Ishikawa (cell line): Measurements from ENCODE around the gene PARD3B.

Source experiments
- CEBPB ChIP-seq: IDR thresholded peaks from 2 replicates; pipeline ENCODE4 v1.6.1; 2012
- CREB1 ChIP-seq: IDR thresholded peaks from 2 replicates; pipeline ENCODE4 v1.6.1; 2012; ENCODE audit warnings: low read depth
- EGR1 ChIP-seq: IDR thresholded peaks from 2 replicates; pipeline ENCODE4 v1.6.1; 2012
- EP300 ChIP-seq: IDR thresholded peaks from 2 replicates; pipeline ENCODE4 v1.6.1; 2012; ENCODE audit warnings: borderline replicate concordance
- FOXM1 ChIP-seq: IDR thresholded peaks from 2 replicates; pipeline ENCODE4 v1.6.1; 2012; ENCODE audit warnings: low read depth, borderline replicate concordance
- NFIC ChIP-seq: IDR thresholded peaks from 2 replicates; pipeline ENCODE4 v1.6.1; 2012
- RAD21 ChIP-seq: IDR thresholded peaks from 2 replicates; pipeline ENCODE4 v1.6.1; 2012; ENCODE audit warnings: low read depth
- TAF1 ChIP-seq: IDR thresholded peaks from 2 replicates; pipeline ENCODE4 v1.6.1; 2012; ENCODE audit warnings: low read depth, mild to moderate bottlenecking
- TCF12 ChIP-seq: IDR thresholded peaks from 2 replicates; pipeline ENCODE4 v1.6.1; 2012; ENCODE audit warnings: low read depth
- TEAD4 ChIP-seq: IDR thresholded peaks from 2 replicates; pipeline ENCODE4 v1.6.1; 2012
- YY1 ChIP-seq: IDR thresholded peaks from 2 replicates; pipeline ENCODE4 v1.6.1; 2012; ENCODE audit warnings: low read depth
- ZBTB7A ChIP-seq: IDR thresholded peaks from 2 replicates; pipeline ENCODE4 v1.6.1; 2012; ENCODE audit warnings: low read depth
- TF ChIP-seq, protein P1 (sequence below): IDR thresholded peaks from 2 replicates; pipeline ENCODE4 v1.6.1; 2012; ENCODE audit warnings: low read depth, mild to moderate bottlenecking
- TF ChIP-seq, protein P2 (sequence below): IDR thresholded peaks from 2 replicates; pipeline ENCODE4 v1.6.1; 2012
- TF ChIP-seq, protein P3 (sequence below): IDR thresholded peaks from 2 replicates; pipeline ENCODE4 v1.6.1; 2012

Gene PARD3B

DNA sequence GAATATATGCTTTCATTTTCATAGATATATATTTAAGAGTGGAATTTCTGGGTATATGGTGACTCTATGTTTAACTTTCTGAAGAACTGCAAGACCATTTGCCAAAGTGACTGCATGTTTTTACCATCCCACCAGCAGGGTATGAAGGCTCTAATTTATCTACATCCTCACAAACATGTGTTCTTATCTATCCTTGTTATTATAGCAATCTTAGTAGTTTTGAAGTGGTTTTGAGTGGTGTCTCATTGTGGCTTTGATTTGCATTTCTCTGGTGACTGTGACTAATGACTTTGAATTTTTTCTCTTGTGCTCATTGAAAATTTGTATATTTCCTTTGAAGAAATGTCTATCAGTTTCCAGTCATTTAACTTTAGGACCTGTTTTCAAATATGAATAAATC, 826.9 kb downstream of the PARD3B start:
- TF ChIP-seq EGR1 (no peak), CREB1 (no peak), TCF12 (no peak), EP300 (no peak), YY1 (no peak), TEAD4 (no peak), FOXM1 (no peak), TAF1 (no peak), CEBPB (no peak), NFIC (no peak), RAD21 (no peak), ZBTB7A (no peak)
- TF ChIP-seq, protein P1, sequence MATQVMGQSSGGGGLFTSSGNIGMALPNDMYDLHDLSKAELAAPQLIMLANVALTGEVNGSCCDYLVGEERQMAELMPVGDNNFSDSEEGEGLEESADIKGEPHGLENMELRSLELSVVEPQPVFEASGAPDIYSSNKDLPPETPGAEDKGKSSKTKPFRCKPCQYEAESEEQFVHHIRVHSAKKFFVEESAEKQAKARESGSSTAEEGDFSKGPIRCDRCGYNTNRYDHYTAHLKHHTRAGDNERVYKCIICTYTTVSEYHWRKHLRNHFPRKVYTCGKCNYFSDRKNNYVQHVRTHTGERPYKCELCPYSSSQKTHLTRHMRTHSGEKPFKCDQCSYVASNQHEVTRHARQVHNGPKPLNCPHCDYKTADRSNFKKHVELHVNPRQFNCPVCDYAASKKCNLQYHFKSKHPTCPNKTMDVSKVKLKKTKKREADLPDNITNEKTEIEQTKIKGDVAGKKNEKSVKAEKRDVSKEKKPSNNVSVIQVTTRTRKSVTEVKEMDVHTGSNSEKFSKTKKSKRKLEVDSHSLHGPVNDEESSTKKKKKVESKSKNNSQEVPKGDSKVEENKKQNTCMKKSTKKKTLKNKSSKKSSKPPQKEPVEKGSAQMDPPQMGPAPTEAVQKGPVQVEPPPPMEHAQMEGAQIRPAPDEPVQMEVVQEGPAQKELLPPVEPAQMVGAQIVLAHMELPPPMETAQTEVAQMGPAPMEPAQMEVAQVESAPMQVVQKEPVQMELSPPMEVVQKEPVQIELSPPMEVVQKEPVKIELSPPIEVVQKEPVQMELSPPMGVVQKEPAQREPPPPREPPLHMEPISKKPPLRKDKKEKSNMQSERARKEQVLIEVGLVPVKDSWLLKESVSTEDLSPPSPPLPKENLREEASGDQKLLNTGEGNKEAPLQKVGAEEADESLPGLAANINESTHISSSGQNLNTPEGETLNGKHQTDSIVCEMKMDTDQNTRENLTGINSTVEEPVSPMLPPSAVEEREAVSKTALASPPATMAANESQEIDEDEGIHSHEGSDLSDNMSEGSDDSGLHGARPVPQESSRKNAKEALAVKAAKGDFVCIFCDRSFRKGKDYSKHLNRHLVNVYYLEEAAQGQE = no peak
- TF ChIP-seq, protein P2, sequence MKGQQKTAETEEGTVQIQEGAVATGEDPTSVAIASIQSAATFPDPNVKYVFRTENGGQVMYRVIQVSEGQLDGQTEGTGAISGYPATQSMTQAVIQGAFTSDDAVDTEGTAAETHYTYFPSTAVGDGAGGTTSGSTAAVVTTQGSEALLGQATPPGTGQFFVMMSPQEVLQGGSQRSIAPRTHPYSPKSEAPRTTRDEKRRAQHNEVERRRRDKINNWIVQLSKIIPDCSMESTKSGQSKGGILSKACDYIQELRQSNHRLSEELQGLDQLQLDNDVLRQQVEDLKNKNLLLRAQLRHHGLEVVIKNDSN = no peak
- TF ChIP-seq, protein P3, sequence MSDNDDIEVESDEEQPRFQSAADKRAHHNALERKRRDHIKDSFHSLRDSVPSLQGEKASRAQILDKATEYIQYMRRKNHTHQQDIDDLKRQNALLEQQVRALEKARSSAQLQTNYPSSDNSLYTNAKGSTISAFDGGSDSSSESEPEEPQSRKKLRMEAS = no peak

DNA sequence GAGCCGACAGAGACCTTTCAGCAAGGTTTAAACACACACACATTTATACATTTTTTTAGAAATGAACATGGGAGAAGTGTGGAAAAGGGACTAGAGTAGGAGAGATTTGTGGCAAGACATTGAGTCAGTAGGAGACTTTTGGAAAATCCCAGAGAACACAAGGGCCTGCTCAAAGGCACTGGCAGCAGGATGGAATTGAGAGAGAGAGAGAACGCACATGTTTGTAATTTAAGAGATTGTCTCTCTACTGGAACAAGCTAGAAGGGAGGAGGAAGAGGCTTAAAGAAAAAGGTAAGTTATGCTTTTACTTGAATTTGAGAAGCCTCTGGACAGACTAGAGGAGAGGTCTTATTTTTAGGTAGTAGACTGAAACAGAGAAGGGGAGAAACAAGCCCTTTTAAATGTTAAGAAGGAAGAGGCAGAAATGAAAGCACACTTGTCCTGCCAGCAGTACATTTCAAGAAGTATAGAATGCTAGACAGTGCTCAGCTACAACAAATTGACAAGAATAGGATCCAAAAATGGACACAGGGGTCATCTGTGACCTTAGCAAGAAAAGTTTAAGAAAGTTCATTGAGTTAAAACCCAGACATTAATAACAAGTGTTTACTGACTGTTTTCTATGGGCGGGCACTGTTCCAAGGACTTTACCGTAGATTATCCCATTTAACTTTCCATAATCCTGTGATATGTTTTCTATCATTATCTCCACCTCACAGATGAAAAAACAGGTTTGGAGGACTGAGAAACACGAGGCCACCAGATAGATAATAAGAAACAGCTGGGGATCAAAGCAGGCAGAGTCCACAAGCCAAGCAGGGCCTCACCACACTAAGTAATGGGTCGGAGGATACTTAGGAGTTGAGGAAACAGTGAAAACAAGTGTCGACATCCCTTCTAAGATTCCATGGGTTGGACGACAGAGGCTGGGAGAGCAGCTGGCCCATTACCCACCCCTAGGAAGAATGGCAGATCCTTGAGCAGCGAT, 830.5 kb downstream of the PARD3B start:
- TF ChIP-seq EP300 (no peak), CEBPB (no peak), CREB1 (no peak), EGR1 (no peak), ZBTB7A (no peak), NFIC (no peak), TCF12 (no peak), FOXM1 (no peak), RAD21 (no peak)
- TF ChIP-seq, protein P2 = no peak
- TF ChIP-seq, protein P3 = no peak

DNA sequence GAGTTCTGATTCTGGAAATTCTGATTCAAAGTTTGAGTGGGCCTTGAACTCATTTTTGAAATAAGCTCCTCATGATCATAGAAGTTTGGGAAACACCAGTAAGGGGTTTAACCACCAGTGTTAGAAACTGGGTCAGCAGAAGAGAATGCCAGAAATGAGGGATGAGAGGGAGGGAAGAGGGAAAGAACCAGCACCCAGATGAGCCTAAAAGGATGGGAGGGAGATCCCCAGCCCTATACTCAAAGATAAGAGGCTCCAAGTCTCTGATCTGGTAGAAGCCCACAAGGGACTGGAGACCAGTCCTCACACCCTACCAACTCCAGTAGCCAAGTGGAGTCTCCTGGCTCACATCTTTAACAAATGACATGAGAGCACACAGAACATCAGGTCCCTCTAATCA, 832.0 kb downstream of the PARD3B start:
- no peak for TF ChIP-seq CEBPB
- TF ChIP-seq NFIC = no peak
- no peak for TF ChIP-seq FOXM1
- TF ChIP-seq TAF1 = no peak
- no peak for TF ChIP-seq RAD21
- TF ChIP-seq YY1 = no peak
- TF ChIP-seq ZBTB7A = no peak
- TF ChIP-seq EGR1 = no peak
- TF ChIP-seq EP300 = no peak
- TF ChIP-seq, protein P2 = no peak
- TF ChIP-seq, protein P3 = no peak
- TF ChIP-seq, protein P1 = no peak
- TF ChIP-seq CREB1 = no peak
- no peak for TF ChIP-seq TCF12
- no peak for TF ChIP-seq TEAD4

DNA sequence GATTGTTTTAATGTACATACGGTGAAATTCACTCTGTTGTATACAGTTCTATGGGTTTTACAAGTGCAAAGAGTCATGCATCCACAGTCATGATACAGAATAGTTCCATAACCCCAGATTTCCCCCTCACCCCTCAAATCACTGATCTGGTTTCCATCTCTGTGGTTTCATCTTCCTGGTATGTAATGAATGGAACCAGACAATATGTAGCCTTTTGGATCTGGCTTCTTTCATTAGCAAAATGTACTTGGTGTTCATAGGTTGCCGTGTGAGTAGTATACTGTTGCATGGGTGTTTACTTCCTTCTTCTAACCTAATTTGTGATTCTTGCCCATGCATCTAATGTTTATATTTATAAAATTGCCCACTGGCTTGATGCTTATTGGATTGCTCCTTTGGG, 838.3 kb downstream of the PARD3B start:
- TF ChIP-seq, protein P2 = no peak
